K562 (cell line): ENCODE measurements around the gene TP73. TPM values are rescaled to one million over a fixed set of nuclear protein-coding genes. Genes with fewer than 3 reads are reported as not detected.

Experiments
- ATAC-seq: fragments of 200-7000 bp; cut with Tn5 transposase; 3 replicates; pipeline ENCODE4 v1.9.1; 2020; ENCODE audit warnings: moderate library complexity
- BruUV-seq: library from RNA; stranded (reverse); fragments of 400-500 nt; replicated peaks from 2 replicates; lab custom pipeline; 2021; lab: Mats Ljungman, UMichigan
- CTCF ChIA-PET: fragments of 300-600 bp; formaldehyde crosslinking; extraction: SDS; loops from one replicate; lab custom pipeline; 2021; ENCODE audit warnings: low intra/inter-chr PET ratio; lab: Yijun Ruan, JAX
- POLR2A ChIA-PET: fragments of 300-600, 350-650 bp; sonication (Branson Sonifier 250); formaldehyde crosslinking; extraction: SDS; loops from one replicate; lab custom pipeline; 2021; ENCODE audit warnings: antibody characterized with exemption, inconsistent platforms; lab: Yijun Ruan, JAX
- DNase-seq, 4 experiments: peaks; one replicate each; pipeline versions ENCODE4 v3.0.0 to v3.0.0-alpha.2; 2011 to 2018; ENCODE audit warnings: low spot score in 3 of 4, mixed read lengths in 3 of 4; ENCODE audit errors: extremely low read depth in 1 of 4
- FAIRE-seq: peaks from 2 replicates; lab custom pipeline; 2011; peaks lifted over from hg19 to GRCh38; lab: Jason Lieb, UNC
- H2AFZ ChIP-seq: 2 replicates; pipeline ENCODE4 v1.6.0; 2011; ENCODE audit warnings: low read depth, low read length, control low read depth, inconsistent platforms
- H3K27ac ChIP-seq: fragments of 200-600 bp; 3 replicates; pipeline ENCODE4 v1.8.0; 2011; ENCODE audit warnings: low read depth, mild to moderate bottlenecking, control low read depth, inconsistent platforms, low read length, moderate library complexity, mixed read lengths; ENCODE audit errors: extremely low read depth
- H3K27me3 ChIP-seq, 2 experiments: fragments of 300-600 bp in 1 of 2; 2 replicates in 1 of 2; 3 replicates in 1 of 2; pipeline versions ENCODE4 v1.6.0 to v1.8.0; 2011; ENCODE audit warnings: inconsistent platforms in 2 of 2, low read length in 2 of 2, mild to moderate bottlenecking in 1 of 2, mixed read lengths in 1 of 2, moderate library complexity in 1 of 2; ENCODE audit not compliant: control insufficient read depth in 2 of 2, insufficient read depth in 2 of 2
- H3K36me3 ChIP-seq: fragments of 300-600 bp; 3 replicates; pipeline ENCODE4 v1.8.0; 2011; ENCODE audit warnings: mild to moderate bottlenecking, low read length, inconsistent platforms; ENCODE audit not compliant: control insufficient read depth, insufficient read depth
- H3K4me1 ChIP-seq, 2 experiments: fragments of 200-600 bp in 1 of 2; replicated peaks in 1 of 2; 2 replicates in 1 of 2; 3 replicates in 1 of 2; pipeline versions ENCODE4 v1.5.1 to v1.8.0; 2011; ENCODE audit warnings: inconsistent platforms in 2 of 2, low read length in 2 of 2, mild to moderate bottlenecking in 1 of 2, mixed read lengths in 1 of 2, moderate library complexity in 1 of 2; ENCODE audit not compliant: control insufficient read depth in 2 of 2, insufficient read depth in 2 of 2
- H3K4me2 ChIP-seq: 2 replicates; pipeline ENCODE4 v1.6.1; 2011; ENCODE audit warnings: low read length, control low read depth, inconsistent platforms, mixed read lengths; ENCODE audit not compliant: insufficient read depth
- H3K4me3 ChIP-seq: fragments of 200-600 bp; sonication (generic), shearing (Covaris generic); 2 replicates; pipeline ENCODE4 v1.5.1; 2016; ENCODE audit warnings: control low read depth, inconsistent platforms
- H3K79me2 ChIP-seq: fragments of 200-600 bp; 3 replicates; pipeline ENCODE4 v1.8.0; 2011; ENCODE audit warnings: low read length, inconsistent platforms; ENCODE audit not compliant: control insufficient read depth, insufficient read depth
- H3K9ac ChIP-seq, 2 experiments: 2 replicates each; pipeline versions ENCODE4 v1.6.0 to v1.6.1; 2011; ENCODE audit warnings: low read depth in 2 of 2, low read length in 2 of 2, control low read depth in 1 of 2, inconsistent platforms in 1 of 2, mild to moderate bottlenecking in 1 of 2, mixed read lengths in 1 of 2; ENCODE audit not compliant: insufficient read depth in 1 of 2
- H3K9me1 ChIP-seq: one replicate; pipeline ENCODE4 v1.6.0; 2011; ENCODE audit warnings: inconsistent platforms, mild to moderate bottlenecking, low read length, moderate library complexity; ENCODE audit not compliant: control insufficient read depth, insufficient read depth
- H3K9me3 ChIP-seq: replicated peaks from 2 replicates; pipeline ENCODE4 v1.5.1; 2011; ENCODE audit warnings: low read depth, low read length, inconsistent platforms; ENCODE audit not compliant: control insufficient read depth, insufficient read depth
- H4K20me1 ChIP-seq: replicated peaks from 2 replicates; pipeline ENCODE4 v1.6.1; 2011; ENCODE audit warnings: low read length, inconsistent platforms, mixed read lengths; ENCODE audit not compliant: control insufficient read depth, insufficient read depth
- ARID1B ChIP-seq: fragments of 450-650 bp; IDR thresholded peaks from 2 replicates; pipeline ENCODE4 v1.6.1; 2016; ENCODE audit warnings: antibody characterized with exemption, mild to moderate bottlenecking, inconsistent platforms
- CCNT2 ChIP-seq: IDR thresholded peaks from 2 replicates; pipeline ENCODE4 v1.6.1; 2011; ENCODE audit warnings: borderline replicate concordance, low read depth, mild to moderate bottlenecking, moderate library complexity, mixed read lengths, low read length; ENCODE audit not compliant: insufficient read length; ENCODE audit errors: extremely low read depth
- DIDO1 ChIP-seq: fragments of 450-650 bp; IDR thresholded peaks from 2 replicates; pipeline ENCODE4 v1.6.1; 2016; ENCODE audit warnings: low read depth, missing biosample characterization, missing genetic modification characterization
- MTA3 ChIP-seq: fragments of 450-650 bp; formaldehyde crosslinking; IDR thresholded peaks from 2 replicates; pipeline ENCODE4 v1.6.1; 2017; ENCODE audit warnings: mild to moderate bottlenecking, borderline replicate concordance
- PURB ChIP-seq: sonication (generic); formaldehyde crosslinking; IDR thresholded peaks from 2 replicates; pipeline ENCODE4 v1.9.0; 2021; ENCODE audit warnings: low read depth, mild to moderate bottlenecking, missing genetic modification reagents
- ZKSCAN1 ChIP-seq: fragments of 150-350 bp; IDR thresholded peaks from 2 replicates; pipeline ENCODE4 v1.6.1; 2016; ENCODE audit warnings: low read depth, low read length
- ZNF717 ChIP-seq: fragments of 250-450 bp; sonication (Bioruptor Pico); IDR thresholded peaks from 2 replicates; pipeline ENCODE4 v1.5.0; 2021
- WGBS: fragments of 100-300 bp; shearing (Covaris generic); methylation state at CpG from one replicate; pipeline ENCODE4 v1.1.6; 2016; ENCODE audit warnings: low coverage, mixed read lengths; ENCODE audit not compliant: insufficient coverage; ENCODE audit errors: missing lambda C conversion rate; 5-methylcytosine and 5-hydroxymethylcytosine counted together
- in situ Hi-C: fragments of 300-500 bp; cut with MboI; formaldehyde crosslinking; loops from 4 replicates; pipeline ENCODE4 v1.15.0; 2018; ENCODE audit warnings: inconsistent platforms, mixed read lengths
- intact Hi-C: fragments of 100-400 bp; cut with micrococcal nuclease; formaldehyde crosslinking; loops from 2 replicates; pipeline ENCODE4 v1.14.2; 2022
- polyA plus RNA-seq, 8 experiments: library from polyadenylated mRNA; depleted of rRNA in 4 of 8; stranded (reverse) in 5 of 8; unstranded in 3 of 8; fragments of >200 nt; fragmentation: Nextera tagmentation in 2 of 8; fragmentation: Illumina TruSeq in 1 of 8; extraction: Ambion mirVana in 2 of 8; extraction: Trizol in 1 of 8; gene quantifications; 2 replicates each; pipeline versions ENCODE4 v1.2.1 to v1.2.3, GENCODE V29; 2011 to 2014; ENCODE audit warnings: inconsistent platforms in 1 of 8, missing spikeins in 1 of 8
- total RNA-seq, 7 experiments: library from RNA; depleted of rRNA in 6 of 7; stranded (reverse); fragments of >200 nt in 6 of 7; fragmentation: Illumina TruSeq in 2 of 7; extraction: Trizol in 2 of 7; gene quantifications; 2 replicates each; pipeline versions ENCODE4 v1.2.1 to v1.2.3, GENCODE V29; 2011 to 2021; ENCODE audit warnings: low replicate concordance in 1 of 7
- TF ChIP-seq, protein P1 (sequence below): sonication (generic); formaldehyde crosslinking; IDR thresholded peaks from 2 replicates; pipeline ENCODE4 v1.8.0; 2022; ENCODE audit warnings: mild to moderate bottlenecking, missing genetic modification reagents
- TF ChIP-seq, protein P2 (sequence below): fragments of 250-450 bp; sonication (Bioruptor Pico); IDR thresholded peaks from 2 replicates; pipeline ENCODE4 v1.8.0; 2021; ENCODE audit warnings: moderate library complexity, mild to moderate bottlenecking, inconsistent platforms

TP73 gene
- total and polyA plus RNA-seq, 9 of the 15 experiments (the other 6 are each of a cell fraction or from before 2014, with no cell fraction given), result 0.07 to 1.6 (median 0.40) TPM; not detected in 2

DNA sequence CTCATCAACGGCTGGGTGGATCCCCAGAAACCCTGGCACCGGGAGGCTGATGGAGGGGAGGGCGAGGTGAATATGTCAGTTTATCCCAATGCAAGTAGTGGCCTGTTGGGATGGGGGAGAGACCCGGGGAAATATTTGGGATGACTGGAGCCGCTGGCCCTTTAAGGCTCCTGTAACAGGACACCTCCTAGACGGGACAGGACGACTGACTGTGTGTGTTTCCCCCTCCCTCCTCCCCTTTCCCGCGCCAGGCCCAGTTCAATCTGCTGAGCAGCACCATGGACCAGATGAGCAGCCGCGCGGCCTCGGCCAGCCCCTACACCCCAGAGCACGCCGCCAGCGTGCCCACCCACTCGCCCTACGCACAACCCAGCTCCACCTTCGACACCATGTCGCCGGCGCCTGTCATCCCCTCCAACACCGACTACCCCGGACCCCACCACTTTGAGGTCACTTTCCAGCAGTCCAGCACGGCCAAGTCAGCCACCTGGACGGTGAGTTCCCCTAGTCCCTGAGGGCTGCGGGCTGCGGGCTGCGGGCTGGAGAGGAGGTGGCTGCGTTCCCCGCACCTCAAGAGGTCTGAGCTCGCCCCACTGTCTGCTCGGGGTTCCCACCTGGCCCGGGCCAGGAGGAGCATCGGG, 55.1 kb downstream of the TP73 start:
- Histone ChIP-seq H3K4me3 (no peak overlapping the region), H3K36me3 (no peaks in the 10 kb centered on the region), H3K9me3 (no peaks in the 10 kb centered on the region), H3K9ac (no peak overlapping the region), H3K27me3 (peaks cover 65 to 98% of the 10 kb centered on the region in 2 experiments), H3K4me1 (peaks cover 0 to 58% of the 10 kb centered on the region in 2 experiments; a peak in 2 of 5 replicates), H3K79me2 (no peaks in the 10 kb centered on the region), H4K20me1 (peaks cover 77% of the 10 kb centered on the region), H3K4me2 (no peak overlapping the region), H3K9me1 (no peaks in the 10 kb centered on the region), H3K27ac (no peak overlapping the region), H2AFZ (no peak overlapping the region)
- no peak for DNase-seq
- CTCF ChIA-PET, result no interaction called here
- no TSS peak for BruUV-seq
- ATAC-seq, result no peak
- intact Hi-C loops, result no loop called here
- no peak for FAIRE-seq
- no peak for TF ChIP-seq ZNF717
- no peak for TF ChIP-seq MTA3
- TF ChIP-seq, protein P1, sequence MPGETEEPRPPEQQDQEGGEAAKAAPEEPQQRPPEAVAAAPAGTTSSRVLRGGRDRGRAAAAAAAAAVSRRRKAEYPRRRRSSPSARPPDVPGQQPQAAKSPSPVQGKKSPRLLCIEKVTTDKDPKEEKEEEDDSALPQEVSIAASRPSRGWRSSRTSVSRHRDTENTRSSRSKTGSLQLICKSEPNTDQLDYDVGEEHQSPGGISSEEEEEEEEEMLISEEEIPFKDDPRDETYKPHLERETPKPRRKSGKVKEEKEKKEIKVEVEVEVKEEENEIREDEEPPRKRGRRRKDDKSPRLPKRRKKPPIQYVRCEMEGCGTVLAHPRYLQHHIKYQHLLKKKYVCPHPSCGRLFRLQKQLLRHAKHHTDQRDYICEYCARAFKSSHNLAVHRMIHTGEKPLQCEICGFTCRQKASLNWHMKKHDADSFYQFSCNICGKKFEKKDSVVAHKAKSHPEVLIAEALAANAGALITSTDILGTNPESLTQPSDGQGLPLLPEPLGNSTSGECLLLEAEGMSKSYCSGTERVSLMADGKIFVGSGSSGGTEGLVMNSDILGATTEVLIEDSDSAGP (CRISPR knock-in tag), result peak; percentile 77
- TF ChIP-seq CCNT2, result no peak
- peak; percentile 79 for TF ChIP-seq ZKSCAN1
- TF ChIP-seq ARID1B, result no peak
- TF ChIP-seq PURB (CRISPR knock-in tag), result no peak
- TF ChIP-seq DIDO1 (tag), result no peak
- TF ChIP-seq, protein P2, sequence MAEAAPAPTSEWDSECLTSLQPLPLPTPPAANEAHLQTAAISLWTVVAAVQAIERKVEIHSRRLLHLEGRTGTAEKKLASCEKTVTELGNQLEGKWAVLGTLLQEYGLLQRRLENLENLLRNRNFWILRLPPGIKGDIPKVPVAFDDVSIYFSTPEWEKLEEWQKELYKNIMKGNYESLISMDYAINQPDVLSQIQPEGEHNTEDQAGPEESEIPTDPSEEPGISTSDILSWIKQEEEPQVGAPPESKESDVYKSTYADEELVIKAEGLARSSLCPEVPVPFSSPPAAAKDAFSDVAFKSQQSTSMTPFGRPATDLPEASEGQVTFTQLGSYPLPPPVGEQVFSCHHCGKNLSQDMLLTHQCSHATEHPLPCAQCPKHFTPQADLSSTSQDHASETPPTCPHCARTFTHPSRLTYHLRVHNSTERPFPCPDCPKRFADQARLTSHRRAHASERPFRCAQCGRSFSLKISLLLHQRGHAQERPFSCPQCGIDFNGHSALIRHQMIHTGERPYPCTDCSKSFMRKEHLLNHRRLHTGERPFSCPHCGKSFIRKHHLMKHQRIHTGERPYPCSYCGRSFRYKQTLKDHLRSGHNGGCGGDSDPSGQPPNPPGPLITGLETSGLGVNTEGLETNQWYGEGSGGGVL (CRISPR knock-in tag), result no peak
- 12% methylated on average over 35 of the region's 35 CpGs for WGBS
- POLR2A ChIA-PET, result interaction anchor here (0.6 kb wide), 1 partner anchor 67 kb away, joined by 3 read pairs; no protein-coding TSS in a partner anchor
- in situ Hi-C loops, result no loop called here
